H9 (cell line): ENCODE data around the gene NODAL. TPM values are rescaled to one million over a fixed set of nuclear protein-coding genes. Genes with fewer than 3 reads are reported as not detected.

Experiments used
- DNase-seq: peaks from one replicate; pipeline ENCODE4 v3.0.0-alpha.2; 2017
- H2AFZ ChIP-seq: one replicate; pipeline ENCODE4 v1.6.1; 2013; ENCODE audit warnings: mild to moderate bottlenecking, low read length, control low read depth, moderate library complexity
- H2AK5ac ChIP-seq: 2 replicates; pipeline ENCODE4 v1.6.1; 2013; ENCODE audit warnings: low read length, control low read depth, mixed read lengths; ENCODE audit not compliant: insufficient read length
- H2BK120ac ChIP-seq: one replicate; pipeline ENCODE4 v1.6.1; 2013; ENCODE audit warnings: low read depth, mild to moderate bottlenecking, low read length, control low read depth, inconsistent platforms; ENCODE audit not compliant: poor library complexity, severe bottlenecking
- H2BK12ac ChIP-seq: 2 replicates; pipeline ENCODE4 v1.6.1; 2013; ENCODE audit warnings: low read length, control low read depth, mixed read lengths, low read depth; ENCODE audit not compliant: insufficient read length
- H2BK15ac ChIP-seq: 2 replicates; pipeline ENCODE4 v1.6.1; 2013; ENCODE audit warnings: low read depth, low read length, control low read depth
- H2BK20ac ChIP-seq: one replicate; pipeline ENCODE4 v1.6.1; 2013; ENCODE audit warnings: low read depth, mild to moderate bottlenecking, low read length, control low read depth, inconsistent platforms; ENCODE audit not compliant: poor library complexity, severe bottlenecking
- H2BK5ac ChIP-seq: 2 replicates; pipeline ENCODE4 v1.6.1; 2013; ENCODE audit warnings: low read length, control low read depth, mixed read lengths; ENCODE audit not compliant: insufficient read length
- H3K14ac ChIP-seq: 2 replicates; pipeline ENCODE4 v1.6.1; 2013; ENCODE audit warnings: low read length, control low read depth; ENCODE audit not compliant: insufficient read depth
- H3K18ac ChIP-seq: 2 replicates; pipeline ENCODE4 v1.6.1; 2013; ENCODE audit warnings: low read depth, mild to moderate bottlenecking, mixed read lengths, low read length, control low read depth; ENCODE audit not compliant: insufficient read length
- H3K23ac ChIP-seq: 2 replicates; pipeline ENCODE4 v1.6.1; 2013; ENCODE audit warnings: low read length, control low read depth, mixed read lengths, low read depth; ENCODE audit not compliant: insufficient read length
- H3K23me2 ChIP-seq: 2 replicates; pipeline ENCODE4 v1.6.1; 2013; ENCODE audit warnings: low read depth, mild to moderate bottlenecking, mixed read lengths, low read length, control low read depth; ENCODE audit not compliant: insufficient read length, poor library complexity, severe bottlenecking
- H3K27ac ChIP-seq: 2 replicates; pipeline ENCODE4 v1.5.1; 2013; ENCODE audit warnings: low read length, control low read depth, mixed read lengths, low read depth; ENCODE audit not compliant: insufficient read length
- H3K27me3 ChIP-seq: 2 replicates; pipeline ENCODE4 v1.6.1; 2013; ENCODE audit warnings: low read length, control low read depth, inconsistent platforms; ENCODE audit not compliant: insufficient read depth
- H3K4ac ChIP-seq: 2 replicates; pipeline ENCODE4 v1.6.1; 2013; ENCODE audit warnings: low read depth, mild to moderate bottlenecking, control low read depth, inconsistent platforms, low read length, moderate library complexity
- H3K4me1 ChIP-seq: 2 replicates; pipeline ENCODE4 v1.6.1; 2013; ENCODE audit warnings: low read length, control low read depth, inconsistent platforms; ENCODE audit not compliant: insufficient read depth
- H3K4me2 ChIP-seq: 2 replicates; pipeline ENCODE4 v1.6.1; 2013; ENCODE audit warnings: low read length, control low read depth, mixed read lengths; ENCODE audit not compliant: insufficient read length, insufficient read depth
- H3K56ac ChIP-seq: 2 replicates; pipeline ENCODE4 v1.6.1; 2013; ENCODE audit warnings: low read depth, mild to moderate bottlenecking, mixed read lengths, low read length, control low read depth; ENCODE audit not compliant: insufficient read length
- H3K79me1 ChIP-seq: 2 replicates; pipeline ENCODE4 v1.6.1; 2013; ENCODE audit warnings: low read depth, mild to moderate bottlenecking, moderate library complexity, low read length, control low read depth, inconsistent platforms; ENCODE audit not compliant: insufficient read depth, poor library complexity, severe bottlenecking
- H3K79me2 ChIP-seq: 2 replicates; pipeline ENCODE4 v1.6.1; 2013; ENCODE audit warnings: low read length, control low read depth, inconsistent platforms; ENCODE audit not compliant: insufficient read depth
- H3K9ac ChIP-seq: 2 replicates; pipeline ENCODE4 v1.6.1; 2013; ENCODE audit warnings: low read length, control low read depth, mixed read lengths; ENCODE audit not compliant: insufficient read length; ENCODE audit errors: extremely low read depth
- H3K9me3 ChIP-seq: one replicate; pipeline ENCODE4 v1.6.1; 2013; ENCODE audit warnings: low read depth, low read length, inconsistent platforms; ENCODE audit not compliant: control insufficient read depth
- H3T11ph ChIP-seq: one replicate; pipeline ENCODE4 v1.6.1; 2013; ENCODE audit warnings: mild to moderate bottlenecking, low read length, control low read depth, inconsistent platforms
- H4K20me1 ChIP-seq: one replicate; pipeline ENCODE4 v1.6.1; 2013; ENCODE audit not compliant: control insufficient read depth, insufficient read length, insufficient read depth
- H4K5ac ChIP-seq: 2 replicates; pipeline ENCODE4 v1.6.1; 2013; ENCODE audit warnings: low read depth, mild to moderate bottlenecking, mixed read lengths, low read length, control low read depth; ENCODE audit not compliant: insufficient read length
- H4K8ac ChIP-seq: replicated peaks from 2 replicates; pipeline ENCODE4 v1.6.1; 2013; ENCODE audit warnings: low read length, control low read depth, mixed read lengths, low read depth; ENCODE audit not compliant: insufficient read length
- H4K91ac ChIP-seq: 2 replicates; pipeline ENCODE4 v1.6.1; 2013; ENCODE audit warnings: low read depth, mild to moderate bottlenecking, moderate library complexity, mixed read lengths, low read length, control low read depth; ENCODE audit not compliant: insufficient read length
- H3K27ac Mint-ChIP-seq, 3 experiments: 2 replicates in 2 of 3; 3 replicates in 1 of 3; pipeline ENCODE4 v1.8.0; 2020 to 2021; ENCODE audit warnings: mixed read lengths in 3 of 3, mild to moderate bottlenecking in 1 of 3, moderate library complexity in 1 of 3
- H3K27me3 Mint-ChIP-seq: 2 replicates; pipeline ENCODE4 v1.8.0; 2021; ENCODE audit warnings: low read depth, mild to moderate bottlenecking, moderate library complexity, mixed read lengths
- H3K36me3 Mint-ChIP-seq, 3 experiments: 2 replicates in 2 of 3; 3 replicates in 1 of 3; pipeline ENCODE4 v1.8.0; 2020 to 2021; ENCODE audit warnings: low read depth in 3 of 3, mixed read lengths in 3 of 3; ENCODE audit not compliant: insufficient read depth in 1 of 3
- H3K4me1 Mint-ChIP-seq, 2 experiments: 2 replicates each; pipeline ENCODE4 v1.8.0; 2020; ENCODE audit warnings: mixed read lengths in 2 of 2
- H3K4me3 Mint-ChIP-seq, 2 experiments: 2 replicates in 1 of 2; 3 replicates in 1 of 2; pipeline ENCODE4 v1.8.0; 2020 to 2021; ENCODE audit warnings: mild to moderate bottlenecking in 2 of 2, mixed read lengths in 2 of 2, moderate library complexity in 1 of 2
- H3K9me3 Mint-ChIP-seq, 2 experiments: 2 replicates in 1 of 2; 3 replicates in 1 of 2; pipeline ENCODE4 v1.8.0; 2020; ENCODE audit warnings: mild to moderate bottlenecking in 2 of 2, mixed read lengths in 2 of 2, moderate library complexity in 1 of 2
- WGBS: extraction: QIAGEN DNeasy Blood & Tissue Kit; methylation state at CpG from one replicate; pipeline ENCODE4 v1.1.7; 2013; ENCODE audit warnings: missing lambda C conversion rate, low lambda C conversion rate, mixed read lengths; ENCODE audit not compliant: insufficient read length; ENCODE audit errors: extremely low coverage; 5-methylcytosine and 5-hydroxymethylcytosine counted together
- total RNA-seq: library from RNA; stranded (reverse); gene quantifications from 2 replicates; pipeline ENCODE4 v1.2.1, GENCODE V29; 2021
- TF ChIP-seq, protein P1 (sequence below): fragments of 200-600 bp; sonication (generic); conservative IDR thresholded peaks from 3 replicates; pipeline ENCODE4 v1.8.0; 2021; ENCODE audit warnings: antibody characterized with exemption, mild to moderate bottlenecking

Gene NODAL
- total RNA-seq, 1 experiment from 2014 or later: 80.7 TPM

DNA sequence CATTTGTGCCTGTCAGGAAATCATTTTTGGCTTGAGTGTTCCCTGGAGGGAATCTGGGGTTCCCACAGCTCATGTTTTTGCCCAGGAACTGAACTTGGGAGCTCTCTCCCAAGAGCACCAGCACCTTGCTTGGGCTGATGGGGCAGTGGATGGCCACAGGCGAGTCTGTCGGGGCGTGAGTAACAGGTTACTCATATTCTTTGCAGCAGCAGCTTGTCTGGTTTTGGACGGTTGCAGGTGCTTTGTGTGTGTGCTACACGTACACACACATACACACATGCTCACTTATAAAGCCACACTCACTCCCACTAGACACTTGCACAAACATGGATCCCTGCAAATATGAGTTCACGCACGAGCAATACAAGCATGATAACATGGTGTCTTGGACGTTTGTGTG lies 34.2 kb upstream of the NODAL start:
- no peaks in the 10 kb centered on the region for H3K9me3 Mint-ChIP-seq
- H2BK20ac ChIP-seq: no peak overlapping the region
- no peak overlapping the region for H2AK5ac ChIP-seq
- peaks cover 14% of the 10 kb centered on the region for H3K23me2 ChIP-seq
- no peak overlapping the region for H3K18ac ChIP-seq
- no peak for DNase-seq
- H3K27ac ChIP-seq: no peak overlapping the region
- no peaks in the 10 kb centered on the region for H4K20me1 ChIP-seq
- H3K36me3 Mint-ChIP-seq: no peaks in the 10 kb centered on the region
- no peak overlapping the region for H2BK15ac ChIP-seq
- no peaks in the 10 kb centered on the region for H3K9me3 ChIP-seq
- H3K23ac ChIP-seq: no peak overlapping the region
- no peak overlapping the region for H3T11ph ChIP-seq
- no peak overlapping the region for H4K91ac ChIP-seq
- TF ChIP-seq, protein P1, sequence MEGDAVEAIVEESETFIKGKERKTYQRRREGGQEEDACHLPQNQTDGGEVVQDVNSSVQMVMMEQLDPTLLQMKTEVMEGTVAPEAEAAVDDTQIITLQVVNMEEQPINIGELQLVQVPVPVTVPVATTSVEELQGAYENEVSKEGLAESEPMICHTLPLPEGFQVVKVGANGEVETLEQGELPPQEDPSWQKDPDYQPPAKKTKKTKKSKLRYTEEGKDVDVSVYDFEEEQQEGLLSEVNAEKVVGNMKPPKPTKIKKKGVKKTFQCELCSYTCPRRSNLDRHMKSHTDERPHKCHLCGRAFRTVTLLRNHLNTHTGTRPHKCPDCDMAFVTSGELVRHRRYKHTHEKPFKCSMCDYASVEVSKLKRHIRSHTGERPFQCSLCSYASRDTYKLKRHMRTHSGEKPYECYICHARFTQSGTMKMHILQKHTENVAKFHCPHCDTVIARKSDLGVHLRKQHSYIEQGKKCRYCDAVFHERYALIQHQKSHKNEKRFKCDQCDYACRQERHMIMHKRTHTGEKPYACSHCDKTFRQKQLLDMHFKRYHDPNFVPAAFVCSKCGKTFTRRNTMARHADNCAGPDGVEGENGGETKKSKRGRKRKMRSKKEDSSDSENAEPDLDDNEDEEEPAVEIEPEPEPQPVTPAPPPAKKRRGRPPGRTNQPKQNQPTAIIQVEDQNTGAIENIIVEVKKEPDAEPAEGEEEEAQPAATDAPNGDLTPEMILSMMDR: no peak
- H3K9ac ChIP-seq: no peak overlapping the region
- no peak overlapping the region for H3K56ac ChIP-seq
- no peak overlapping the region for H3K14ac ChIP-seq
- H3K27ac Mint-ChIP-seq: no peak overlapping the region
- H3K79me2 ChIP-seq: no peaks in the 10 kb centered on the region; the same call in 1 of the 2 replicates
- H2BK12ac ChIP-seq: no peak overlapping the region
- no peak overlapping the region for H3K4ac ChIP-seq
- no peak overlapping the region for H4K8ac ChIP-seq
- H3K79me1 ChIP-seq: no peaks in the 10 kb centered on the region
- H2AFZ ChIP-seq: no peak overlapping the region
- H3K27me3 ChIP-seq: no peaks in the 10 kb centered on the region
- no CpG with 5 or more reads among the region's 8 CpGs for WGBS
- H2BK5ac ChIP-seq: no peak overlapping the region
- no peak overlapping the region for H2BK120ac ChIP-seq
- peaks cover 25 to 26% of the 10 kb centered on the region in 2 experiments for H3K4me1 Mint-ChIP-seq
- H3K4me3 Mint-ChIP-seq: no peak overlapping the region
- peaks cover 9% of the 10 kb centered on the region for H3K4me1 ChIP-seq
- H3K4me2 ChIP-seq: no peak overlapping the region
- H4K5ac ChIP-seq: no peak overlapping the region
- H3K27me3 Mint-ChIP-seq: peaks cover 3% of the 10 kb centered on the region
